Measurements from ENCODE around the gene PCCB.
"Not testable (repeated sequence)": the region's sequence is repeated elsewhere in the genome, so short reads cannot be mapped to it uniquely, and the experiment has no call there.

GRCh38 chr3:136334726-136335125 lies 84.6 kb downstream of the PCCB start:
- TF ChIP-seq CTCF (IDR thresholded peaks at IDR 0.05); ZFX (IDR thresholded peaks at IDR 0.05; ENCODE audit: borderline replicate concordance): not testable (repeated sequence)

Data from 22Rv1 (cell line).